NK-92 treated with Interleukin-12 subunit alpha and Interleukin-12 subunit beta, amount 100 ng/mL, for 24 hours (cell line): ENCODE measurements around the gene CHMP3.
"Not testable (repeated sequence)": the region's sequence is repeated elsewhere in the genome, so short reads cannot be mapped to it uniquely, and the experiment has no call there.

Experiments
- DNase-seq: peaks from one replicate; lab custom pipeline; 2025; lab: John Stamatoyannopoulos, UW

Gene CHMP3

GRCh38 chr2:86562922-86563649 is at the start of gene CHMP3:
TSS of gene CHMP3 (minus strand) at chr2:86563443. CDS start at chr2:86563348, 95 bp downstream.
- DNase-seq = peak; percentile 96

DNA sequence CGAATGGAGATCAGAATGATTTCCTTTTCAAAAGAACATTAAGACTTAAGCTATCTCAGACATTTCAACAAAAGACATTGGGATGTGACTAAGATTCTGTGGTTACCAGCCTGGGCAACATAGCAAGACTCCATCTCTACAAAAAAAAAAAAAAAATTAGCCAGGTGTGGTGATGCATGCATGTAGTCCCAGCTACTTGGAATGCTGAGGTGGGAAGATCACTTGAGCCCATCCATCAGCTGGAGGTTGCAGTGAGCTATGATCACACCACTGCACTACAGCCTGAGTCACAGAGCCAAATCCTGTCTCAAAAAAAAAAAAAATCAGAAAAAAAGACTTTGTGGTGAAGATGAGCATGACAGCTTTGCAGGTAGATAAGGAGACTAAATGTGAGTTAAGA is 47.6 kb upstream of the CHMP3 start:
- no peak for DNase-seq

DNA sequence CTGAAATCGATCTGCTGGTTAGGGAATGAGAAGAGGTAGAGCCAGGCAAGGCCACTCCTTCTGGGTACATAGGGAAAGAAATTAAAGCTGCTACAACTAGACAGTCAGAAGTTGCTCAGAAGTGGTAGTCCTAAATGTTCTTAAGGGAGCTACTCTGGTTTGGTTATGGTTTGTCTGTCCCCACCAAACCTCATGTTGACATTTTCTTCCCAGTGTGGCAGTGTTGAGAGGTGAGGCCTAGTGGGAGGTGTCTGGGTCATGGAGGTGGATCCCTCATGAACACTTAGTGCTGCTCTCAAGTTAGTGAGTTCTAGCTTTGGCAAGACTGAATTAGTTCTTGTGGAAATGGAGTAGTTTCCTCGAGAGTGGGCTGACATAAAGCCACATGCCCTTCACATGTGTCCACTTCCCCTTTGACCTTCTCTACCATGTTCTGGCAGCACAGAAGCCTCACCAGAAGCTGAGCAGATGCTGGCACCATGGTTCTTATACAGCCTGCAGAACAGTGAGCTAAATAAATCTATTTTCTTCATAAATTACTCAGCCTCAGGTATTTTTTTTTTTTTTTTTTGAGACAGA is 45.7 kb upstream of the CHMP3 start:
- DNase-seq = no peak

GRCh38 chr2:86603905-86604304 is 40.7 kb upstream of the CHMP3 start:
- no peak for DNase-seq

- no peak for DNase-seq
These were observed 35.7 kb upstream of the CHMP3 start for GRCh38 chr2:86598966-86599365.

DNA sequence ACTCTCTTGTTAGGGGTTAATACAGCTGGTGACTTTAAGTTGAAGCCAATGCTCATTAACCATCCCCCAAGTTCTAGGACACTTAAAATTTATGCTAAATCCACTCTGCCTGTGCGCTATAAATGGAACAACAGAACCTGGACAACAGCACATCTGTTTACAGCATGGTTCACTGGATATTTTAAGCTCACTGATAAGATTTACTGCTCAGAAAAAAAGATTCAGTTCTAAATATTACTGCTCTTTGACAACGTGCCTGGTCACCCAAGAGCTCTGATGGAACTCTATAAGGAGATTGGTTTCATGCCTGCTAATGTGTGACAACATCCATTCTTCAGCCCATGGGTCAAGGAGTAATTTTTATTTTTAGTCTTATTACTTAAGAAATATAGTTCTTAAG is 32.9 kb upstream of the CHMP3 start:
- no peak for DNase-seq

- DNase-seq = no peak
These were observed 30.0 kb upstream of the CHMP3 start for GRCh38 chr2:86593266-86593665.

- no peak for DNase-seq
These were observed 29.4 kb upstream of the CHMP3 start for GRCh38 chr2:86592547-86593230.

- not testable (repeated sequence) for DNase-seq
These were observed 26.5 kb upstream of the CHMP3 start for GRCh38 chr2:86589701-86590100.

- no peak for DNase-seq
These were observed 21.1 kb upstream of the CHMP3 start for GRCh38 chr2:86584151-86584913.

DNA sequence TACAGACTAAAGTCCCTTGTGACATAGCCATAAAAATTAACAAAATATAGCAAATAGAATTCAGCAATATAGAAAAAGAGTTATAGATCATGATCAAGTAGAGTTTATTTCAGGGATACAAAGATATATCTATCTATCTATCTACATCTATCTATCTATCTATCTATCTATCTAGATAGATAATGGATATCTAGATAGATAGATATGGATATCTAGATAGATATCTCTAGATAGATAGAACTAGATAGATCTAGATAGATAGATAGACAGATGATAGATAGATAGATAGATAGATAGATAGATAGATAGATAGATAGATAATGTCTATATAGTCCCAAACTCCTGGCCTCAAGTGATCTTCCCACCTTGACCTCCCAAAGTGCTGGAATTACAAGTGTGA is 17.3 kb upstream of the CHMP3 start:
- DNase-seq = no peak

GRCh38 chr2:86577817-86578456 is 14.7 kb upstream of the CHMP3 start:
- no peak for DNase-seq

GRCh38 chr2:86570059-86570458 is 6.8 kb upstream of the CHMP3 start:
- no peak for DNase-seq

GRCh38 chr2:86566821-86567190 is 3.6 kb upstream of the CHMP3 start:
- DNase-seq = no peak

DNA sequence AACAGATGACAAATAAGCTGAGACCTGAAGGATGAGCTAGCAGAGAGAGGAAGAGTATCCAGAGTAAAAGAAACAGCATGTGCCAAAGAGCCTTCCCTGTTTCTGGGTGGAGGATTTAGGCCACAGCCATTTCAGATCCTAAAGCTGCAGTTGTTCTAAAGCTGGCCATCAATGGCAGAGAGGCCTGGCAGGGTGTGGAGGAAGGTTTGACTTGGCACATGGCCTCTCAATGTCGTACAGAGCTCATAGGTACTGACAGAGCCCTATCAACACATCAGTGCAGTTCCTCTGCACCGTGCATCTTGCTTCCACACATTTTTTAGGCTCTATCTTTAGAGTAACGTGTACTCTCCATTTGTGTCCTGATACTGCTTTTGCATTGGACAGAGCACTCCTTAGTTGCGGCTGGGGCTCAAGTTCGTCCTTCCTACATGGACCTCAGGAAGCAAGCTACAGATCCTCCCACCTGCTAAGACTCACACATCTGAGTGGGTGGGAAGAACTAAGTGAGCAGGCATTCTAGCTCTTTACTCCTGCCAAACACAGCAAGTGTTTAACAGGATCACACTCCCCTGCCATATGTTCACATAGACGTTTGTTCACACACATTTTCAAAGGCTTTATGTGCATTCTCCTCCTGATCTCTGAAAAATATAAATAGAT is 3.0 kb upstream of the CHMP3 start:
- DNase-seq = no peak

GRCh38 chr2:86563650-86564061 is 413 bp upstream of the CHMP3 start:
- no peak for DNase-seq

DNA sequence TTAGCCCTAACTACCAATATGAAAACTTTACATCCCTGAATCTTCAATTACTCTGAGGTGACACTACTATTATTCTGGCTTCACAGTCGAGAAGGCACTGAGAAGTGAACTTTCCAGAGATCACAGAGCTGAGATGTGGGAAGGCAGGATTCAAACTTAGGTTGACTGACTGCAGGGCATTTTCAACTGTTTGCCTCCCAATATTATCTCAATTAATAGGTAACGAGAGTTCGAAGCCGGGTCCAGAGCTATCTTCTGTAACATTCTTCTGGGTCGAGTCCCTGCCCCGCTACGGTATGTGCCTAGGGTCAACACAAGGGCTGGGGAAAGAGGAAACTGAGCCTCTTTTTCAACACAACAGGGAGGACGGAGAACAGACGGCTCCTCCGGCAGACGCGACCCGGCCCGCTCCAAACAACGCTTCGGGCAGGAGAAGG is 740 bp downstream of the CHMP3 start:
- no peak for DNase-seq

- DNase-seq = no peak
These were observed 5.4 kb downstream of the CHMP3 start for GRCh38 chr2:86557836-86558235.

DNA sequence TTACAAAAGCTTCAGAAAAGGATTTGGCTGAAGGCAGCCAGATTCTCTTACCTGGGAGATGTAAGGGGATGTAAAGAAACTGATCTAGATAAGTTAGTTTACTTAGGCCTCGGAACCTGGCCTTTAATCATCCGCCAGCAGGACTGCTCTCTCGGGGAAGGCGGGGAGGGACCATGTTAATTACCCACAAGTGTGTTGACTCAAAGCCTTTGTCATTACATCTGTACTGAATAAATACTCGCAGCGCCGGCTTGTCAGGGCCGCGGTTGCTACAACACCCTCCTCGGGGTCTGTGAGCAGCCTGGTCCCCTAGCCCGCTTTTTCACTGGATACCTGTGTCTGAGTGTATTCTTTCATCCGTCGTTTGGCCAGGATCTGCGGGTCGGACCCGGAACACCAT is 6.7 kb downstream of the CHMP3 start:
- no peak for DNase-seq

- no peak for DNase-seq
These were observed 10.4 kb downstream of the CHMP3 start for GRCh38 chr2:86552889-86553288.

GRCh38 chr2:86549963-86550725 is 13.1 kb downstream of the CHMP3 start:
- not testable (repeated sequence) for DNase-seq
